Fibroblast of lung (primary cell): ENCODE results near the gene IFNA14.
"Not testable (repeated sequence)": the region's sequence is repeated elsewhere in the genome, so short reads cannot be mapped to it uniquely, and the experiment has no call there.

ENCODE experiments used
- EZH2 ChIP-seq: IDR thresholded peaks from 2 replicates; pipeline ENCODE4 v1.5.1; 2012; ENCODE audit warnings: low read length, control low read depth, mild to moderate bottlenecking; ENCODE audit errors: missing control alignments
- TF ChIP-seq, protein P1 (sequence below), 2 donors: IDR thresholded peaks in 1 of 2; conservative IDR thresholded peaks in 1 of 2; 1 replicate in 1 of 2; 2 replicates in 1 of 2; pipeline ENCODE4 v1.5.1; 2011 to 2012; ENCODE audit warnings: low read length in 2 of 2, control low read depth in 1 of 2, inconsistent platforms in 1 of 2, low read depth in 1 of 2, mild to moderate bottlenecking in 1 of 2

DNA sequence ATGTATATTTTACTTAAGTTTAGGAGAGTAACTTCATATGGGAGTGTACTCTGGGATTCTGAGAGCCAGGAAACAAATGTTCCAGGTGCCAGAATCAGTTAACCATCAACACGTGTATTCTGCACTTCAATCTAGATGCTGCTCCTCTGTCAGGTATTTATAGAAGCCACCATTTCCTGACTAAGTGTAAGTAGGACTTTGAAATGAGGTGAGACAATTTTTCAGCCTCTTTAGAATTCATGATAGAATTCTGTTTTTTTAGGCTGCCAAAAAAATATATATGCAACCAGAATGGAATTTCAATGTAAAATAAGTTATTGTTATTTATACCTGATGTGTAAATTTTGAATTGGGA lies 3.5 kb downstream of the IFNA14 start:
- TF ChIP-seq, protein P1, sequence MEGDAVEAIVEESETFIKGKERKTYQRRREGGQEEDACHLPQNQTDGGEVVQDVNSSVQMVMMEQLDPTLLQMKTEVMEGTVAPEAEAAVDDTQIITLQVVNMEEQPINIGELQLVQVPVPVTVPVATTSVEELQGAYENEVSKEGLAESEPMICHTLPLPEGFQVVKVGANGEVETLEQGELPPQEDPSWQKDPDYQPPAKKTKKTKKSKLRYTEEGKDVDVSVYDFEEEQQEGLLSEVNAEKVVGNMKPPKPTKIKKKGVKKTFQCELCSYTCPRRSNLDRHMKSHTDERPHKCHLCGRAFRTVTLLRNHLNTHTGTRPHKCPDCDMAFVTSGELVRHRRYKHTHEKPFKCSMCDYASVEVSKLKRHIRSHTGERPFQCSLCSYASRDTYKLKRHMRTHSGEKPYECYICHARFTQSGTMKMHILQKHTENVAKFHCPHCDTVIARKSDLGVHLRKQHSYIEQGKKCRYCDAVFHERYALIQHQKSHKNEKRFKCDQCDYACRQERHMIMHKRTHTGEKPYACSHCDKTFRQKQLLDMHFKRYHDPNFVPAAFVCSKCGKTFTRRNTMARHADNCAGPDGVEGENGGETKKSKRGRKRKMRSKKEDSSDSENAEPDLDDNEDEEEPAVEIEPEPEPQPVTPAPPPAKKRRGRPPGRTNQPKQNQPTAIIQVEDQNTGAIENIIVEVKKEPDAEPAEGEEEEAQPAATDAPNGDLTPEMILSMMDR (conservative IDR thresholded peaks at IDR 0.05 in 1 of 2, IDR thresholded peaks at IDR 0.05 in 1 of 2; ENCODE audit: low read depth in 1 of 2, low read length in 2 of 2): not testable (repeated sequence)
- not testable (repeated sequence) for TF ChIP-seq EZH2
